HepG2 (cell line): ENCODE data around the gene CYP4F12. TPM values are rescaled to one million over a fixed set of nuclear protein-coding genes. Genes with fewer than 3 reads are reported as not detected.

ENCODE experiments used
- ARNTL ChIP-seq: sonication (generic); formaldehyde crosslinking; IDR thresholded peaks from 2 replicates; pipeline ENCODE4 v1.4.0; 2020; ENCODE audit warnings: mild to moderate bottlenecking, missing genetic modification reagents
- CHCHD3 ChIP-seq: sonication (generic); formaldehyde crosslinking; IDR thresholded peaks from 2 replicates; pipeline ENCODE4 v1.8.0; 2022; ENCODE audit warnings: mild to moderate bottlenecking, missing genetic modification reagents, moderate library complexity
- ELF4 ChIP-seq: sonication (generic); formaldehyde crosslinking; IDR thresholded peaks from 2 replicates; pipeline ENCODE4 v1.5.0; 2020; ENCODE audit warnings: missing genetic modification reagents, mild to moderate bottlenecking, moderate library complexity, borderline replicate concordance
- HNF4A ChIP-seq: sonication (generic); formaldehyde crosslinking; IDR thresholded peaks from 2 replicates; pipeline ENCODE4 v1.4.0; 2020; ENCODE audit warnings: missing genetic modification reagents
- KLF13 ChIP-seq: sonication (generic); formaldehyde crosslinking; IDR thresholded peaks from 2 replicates; pipeline ENCODE4 v1.4.0; 2020; ENCODE audit warnings: mild to moderate bottlenecking, missing genetic modification reagents
- MEIS1 ChIP-seq: sonication (generic); formaldehyde crosslinking; IDR thresholded peaks from 2 replicates; pipeline ENCODE4 v1.9.0; 2021; ENCODE audit warnings: mild to moderate bottlenecking, missing genetic modification reagents, moderate library complexity, borderline replicate concordance
- NCOA2 ChIP-seq: sonication (generic); formaldehyde crosslinking; IDR thresholded peaks from 2 replicates; pipeline ENCODE4 v1.8.0; 2022; ENCODE audit warnings: inconsistent platforms
- PAXIP1 ChIP-seq: sonication (generic); formaldehyde crosslinking; conservative IDR thresholded peaks from 2 replicates; pipeline ENCODE4 v1.4.0; 2020; ENCODE audit warnings: mild to moderate bottlenecking, missing genetic modification reagents, moderate library complexity
- PHF5A ChIP-seq: IDR thresholded peaks from one replicate; pipeline ENCODE4 v1.6.1; 2018; ENCODE audit warnings: low read depth, missing genetic modification reagents; ENCODE audit not compliant: unreplicated experiment
- SKIL ChIP-seq: sonication (generic); formaldehyde crosslinking; IDR thresholded peaks from 2 replicates; pipeline ENCODE4 v1.8.0; 2022; ENCODE audit warnings: missing genetic modification reagents, mild to moderate bottlenecking, moderate library complexity, borderline replicate concordance
- THAP11 ChIP-seq: IDR thresholded peaks from 2 replicates; pipeline ENCODE4 v1.6.1; 2016; ENCODE audit warnings: missing biosample characterization, missing genetic modification reagents
- TIGD3 ChIP-seq: sonication (generic); formaldehyde crosslinking; IDR thresholded peaks from 2 replicates; pipeline ENCODE4 v1.5.1; 2020; ENCODE audit warnings: mild to moderate bottlenecking, missing genetic modification reagents, borderline replicate concordance
- UBTF ChIP-seq: sonication (generic); formaldehyde crosslinking; IDR thresholded peaks from 2 replicates; pipeline ENCODE4 v1.4.0; 2020; ENCODE audit warnings: mild to moderate bottlenecking, missing genetic modification reagents
- ZFX ChIP-seq: sonication (generic); formaldehyde crosslinking; IDR thresholded peaks from 2 replicates; pipeline ENCODE4 v1.4.0; 2020; ENCODE audit warnings: mild to moderate bottlenecking, low read depth, missing genetic modification reagents, moderate library complexity
- ZXDC ChIP-seq: sonication (generic); formaldehyde crosslinking; IDR thresholded peaks from 2 replicates; pipeline ENCODE4 v1.5.0; 2020; ENCODE audit warnings: mild to moderate bottlenecking, missing genetic modification reagents
- polyA plus RNA-seq, 8 experiments: library from polyadenylated mRNA; depleted of rRNA in 3 of 8; stranded (reverse) in 7 of 8; unstranded in 1 of 8; fragments of >200 nt; fragmentation: Illumina TruSeq in 4 of 8; extraction: Trizol in 4 of 8; gene quantifications; 2 replicates each; pipeline versions ENCODE4 v1.2.1 to v1.2.3, GENCODE V29; 2011 to 2016; ENCODE audit warnings: low read depth in 4 of 8, missing spikeins in 1 of 8, mixed read lengths in 1 of 8; ENCODE audit not compliant: insufficient read depth in 1 of 8
- total RNA-seq, 5 experiments: library from RNA; depleted of rRNA; stranded (reverse); fragments of >200 nt; fragmentation: Illumina TruSeq; extraction: Trizol; gene quantifications; 2 replicates each; pipeline ENCODE4 v1.2.3, GENCODE V29; 2016; ENCODE audit warnings: low read depth in 1 of 5

CYP4F12 gene
- total and polyA plus RNA-seq, 2 of the 13 experiments (the other 11 are each of a cell fraction or from before 2014, with no cell fraction given), result 29.9 to 30.8 TPM

GRCh38 chr19:15680478-15681322 lies 7.8 kb downstream of the CYP4F12 start (continued):
- TF ChIP-seq PAXIP1 (CRISPR knock-in tag) (peak; percentile 86), UBTF (CRISPR knock-in tag) (0 out of 2 replicates have a peak, but pooled peaks have one; percentile 28), KLF13 (CRISPR knock-in tag) (no peak), MEIS1 (0 out of 2 replicates have a peak, but pooled peaks have one; percentile 66), CHCHD3 (CRISPR knock-in tag) (no peak), SKIL (CRISPR knock-in tag) (peak; percentile 33; the same call in 1 of the 2 replicates), ARNTL (CRISPR knock-in tag) (peak; percentile 47; the same call in 1 of the 2 replicates), HNF4A (CRISPR knock-in tag) (peak; percentile 98), ZFX (peak; percentile 17; the same call in 1 of the 2 replicates), THAP11 (peak; percentile 64; the same call in 1 of the 2 replicates), ZXDC (CRISPR knock-in tag) (no peak), TIGD3 (CRISPR knock-in tag) (no peak), PHF5A (CRISPR knock-in tag) (no peak), ELF4 (CRISPR knock-in tag) (no peak), NCOA2 (peak; percentile 62)
